ENCODE results near the gene EQTN. TPM values are rescaled to one million over a fixed set of nuclear protein-coding genes. Genes with fewer than 3 reads are reported as not detected.

The EQTN gene
- total and polyA plus RNA-seq, 2 of the 4 experiments (the other 2 are of a cell fraction) = not detected

- Histone ChIP-seq H3K4me3 (ENCODE audit: insufficient read depth, low read depth, low read length) (no peak overlapping the region), H2BK5ac (ENCODE audit: low read depth, low read length, poor library complexity, severe bottlenecking) (no peak overlapping the region), H3K4me2 (ENCODE audit: low read depth, low read length) (no peak overlapping the region), H2AK5ac (ENCODE audit: low read depth, low read length) (no peak overlapping the region), H3K4ac (ENCODE audit: low read depth, low read length) (no peak overlapping the region), H2BK15ac (ENCODE audit: low read depth, low read length) (no peak overlapping the region), H3K18ac (ENCODE audit: low read depth, low read length) (no peak overlapping the region), H3K27ac (ENCODE audit: insufficient read depth, low read length) (no peak overlapping the region), H2BK20ac (ENCODE audit: low read depth, low read length) (no peak overlapping the region), H3K56ac (ENCODE audit: extremely low read depth, insufficient read depth, low read length) (no peak overlapping the region), H4K5ac (ENCODE audit: low read depth, low read length) (no peak overlapping the region), H3K9me3 (ENCODE audit: control insufficient read depth, insufficient read depth, low read length) (no peaks in the 10 kb centered on the region), H3K36me3 (ENCODE audit: control insufficient read depth, insufficient read depth, low read length) (no peaks in the 10 kb centered on the region), H3K79me1 (ENCODE audit: low read depth in 1 of 2, low read length in 2 of 2) (no peaks in the 10 kb centered on the region), H3K4me1 (ENCODE audit: control insufficient read depth, insufficient read depth, low read length) (no peaks in the 10 kb centered on the region), H3K14ac (replicated peaks; ENCODE audit: low read depth, low read length) (no peak overlapping the region), H3K27me3 (ENCODE audit: control insufficient read depth, insufficient read depth, low read length) (peaks cover 4% of the 10 kb centered on the region), H4K8ac (ENCODE audit: low read depth in 2 of 2, low read length in 2 of 2) (no peak overlapping the region), H3K9me1 (ENCODE audit: insufficient read depth, low read length) (no peaks in the 10 kb centered on the region), H3K23ac (ENCODE audit: low read depth, low read length) (no peak overlapping the region), H2AFZ (replicated peaks; ENCODE audit: low read length, poor library complexity) (no peak overlapping the region), H4K20me1 (ENCODE audit: insufficient read depth, low read length) (no peaks in the 10 kb centered on the region), H3K9ac (ENCODE audit: low read depth, low read length) (no peak overlapping the region), H2BK120ac (ENCODE audit: low read depth, low read length) (no peak overlapping the region), H4K91ac (ENCODE audit: insufficient read depth, low read depth, low read length) (no peak overlapping the region), H2AK9ac (replicated peaks; ENCODE audit: low read depth, low read length, poor library complexity) (peak overlapping the region; percentile 39)
- no CpG with 5 or more reads among the region's 4 CpGs for WGBS, 2 experiments (ENCODE audit: extremely low coverage in 2 of 2, insufficient read length in 1 of 2)
- dilution Hi-C loops (cut with HindIII; ENCODE audit: low sequenced_read_pairs, unreplicated experiment) = no loop called here
- POLR2A ChIA-PET (ENCODE audit: unreplicated experiment) = no interaction called here
- DNase-seq (no peak), ATAC-seq (ENCODE audit: low read depth) (no peak)
- intact Hi-C loops (cut with micrococcal nuclease) = no loop called here
- no TSS peak for BruUV-seq (replicated peaks)
- TF ChIP-seq RFX5 (IDR thresholded peaks at IDR 0.05; ENCODE audit: low read depth, low read length) = no peak
- CTCF ChIA-PET = no interaction called here
- in situ Hi-C loops (cut with MboI; ENCODE audit: low sequenced_read_pairs) = loop anchor here (10.0 kb wide), 1 partner anchor 56 kb away; no protein-coding TSS in a partner anchor
Observed at GRCh38 chr9:27308691-27309390, 11.9 kb upstream of the EQTN start.

Measured in IMR-90 (cell line).